ENCODE data around the gene KDM4C.
"Not testable (repeated sequence)": the region's sequence is repeated elsewhere in the genome, so short reads cannot be mapped to it uniquely, and the experiment has no call there.

The KDM4C gene

GRCh38 chr9:7180247-7180646 is 422.5 kb downstream of the KDM4C start:
- DNase-seq: no peak

DNA sequence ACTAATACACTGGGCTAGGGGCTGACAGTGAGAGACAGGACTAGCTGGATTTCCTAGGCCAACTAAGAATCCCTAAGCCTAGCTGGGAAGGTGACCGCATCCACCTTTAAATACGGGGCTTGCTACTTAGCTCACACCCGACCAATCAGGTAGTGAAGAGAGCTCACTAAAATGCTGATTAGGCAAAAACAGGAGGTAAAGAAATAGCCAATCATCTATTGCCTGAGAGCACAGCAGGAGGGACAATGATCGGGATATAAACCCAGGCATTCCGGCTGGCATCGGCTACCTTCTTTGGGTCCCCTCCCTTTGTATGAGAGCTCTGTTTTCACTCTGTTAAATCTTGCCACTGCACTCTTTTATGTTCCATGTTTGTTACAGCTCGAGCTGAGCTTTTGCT is 425.4 kb downstream of the KDM4C start:
- DNase-seq: not testable (repeated sequence)

- DNase-seq: no peak
Observed at GRCh38 chr9:7185612-7186011, 427.8 kb downstream of the KDM4C start.

- DNase-seq: no peak
Observed at GRCh38 chr9:7186175-7186574, 428.4 kb downstream of the KDM4C start.

GRCh38 chr9:7192266-7192665 is 434.5 kb downstream of the KDM4C start:
- DNase-seq: no peak

- DNase-seq: no peak
Observed at GRCh38 chr9:7195526-7195925, 437.8 kb downstream of the KDM4C start.

GRCh38 chr9:7196467-7196866 is 438.7 kb downstream of the KDM4C start:
- no peak for DNase-seq

DNA sequence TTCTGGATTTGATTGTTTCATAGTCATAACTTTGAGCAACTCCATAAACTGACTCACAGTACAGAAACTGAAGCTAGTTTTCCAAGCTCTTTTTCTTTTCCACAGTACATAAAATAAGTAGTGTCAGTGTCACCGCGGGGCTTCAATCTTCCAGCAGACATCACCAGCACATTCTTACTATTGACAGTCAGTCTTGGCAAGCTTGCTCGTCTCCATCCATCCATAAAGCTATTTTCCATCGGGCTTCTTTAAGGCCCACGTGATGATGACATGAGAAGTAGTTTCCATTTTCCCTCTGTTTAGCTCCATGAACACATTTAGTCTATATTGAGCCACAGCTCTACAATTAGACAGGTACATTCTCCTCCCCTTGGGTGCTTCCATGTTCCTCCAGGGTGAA is 443.4 kb downstream of the KDM4C start:
- DNase-seq: no peak

DNA sequence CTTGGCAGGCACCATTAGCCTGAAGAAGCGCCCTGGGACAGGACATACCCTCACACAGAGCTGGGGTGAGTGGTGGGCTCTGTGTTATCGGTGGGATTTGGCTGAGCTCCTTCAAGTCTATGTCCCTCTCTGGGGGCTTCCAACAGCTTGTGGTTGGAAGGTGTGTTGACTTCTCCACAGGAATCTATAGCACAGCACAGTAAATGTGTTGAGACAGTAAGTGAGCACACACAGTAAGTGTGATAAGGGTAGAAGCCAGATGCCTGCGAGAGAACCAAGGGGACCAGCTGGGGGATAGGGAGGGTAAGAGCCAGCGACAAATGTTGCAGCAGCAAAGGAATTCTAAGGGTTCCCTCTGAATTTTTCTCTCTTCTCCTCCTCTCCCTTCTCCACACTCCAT is 448.0 kb downstream of the KDM4C start:
- no peak for DNase-seq

DNA sequence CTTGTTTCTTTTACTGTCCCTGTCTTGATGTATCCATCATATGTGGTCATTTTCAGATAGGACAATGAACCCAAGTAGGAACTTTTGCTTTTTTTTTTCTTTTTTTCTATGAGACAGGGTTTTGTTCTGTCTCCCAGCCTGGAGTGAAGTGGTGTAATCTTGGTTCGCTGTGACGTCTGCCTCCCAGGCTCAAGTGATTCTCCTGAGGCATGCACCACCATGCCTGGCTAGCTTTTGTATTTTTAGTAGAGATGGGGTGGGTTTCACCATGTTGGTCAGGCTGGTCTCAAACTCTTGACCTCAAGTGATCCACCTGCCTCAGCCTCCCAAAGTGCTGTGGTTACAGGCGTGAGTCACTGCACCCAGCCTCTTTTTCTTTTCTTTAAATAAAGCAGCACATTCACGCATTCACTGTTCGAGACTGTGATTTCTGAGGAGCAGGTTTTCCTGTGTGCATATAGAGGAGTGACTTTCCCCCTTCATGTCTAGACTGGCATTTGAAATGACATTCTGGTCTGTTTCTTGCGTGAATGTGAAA is 448.5 kb downstream of the KDM4C start:
- no peak for DNase-seq

DNA sequence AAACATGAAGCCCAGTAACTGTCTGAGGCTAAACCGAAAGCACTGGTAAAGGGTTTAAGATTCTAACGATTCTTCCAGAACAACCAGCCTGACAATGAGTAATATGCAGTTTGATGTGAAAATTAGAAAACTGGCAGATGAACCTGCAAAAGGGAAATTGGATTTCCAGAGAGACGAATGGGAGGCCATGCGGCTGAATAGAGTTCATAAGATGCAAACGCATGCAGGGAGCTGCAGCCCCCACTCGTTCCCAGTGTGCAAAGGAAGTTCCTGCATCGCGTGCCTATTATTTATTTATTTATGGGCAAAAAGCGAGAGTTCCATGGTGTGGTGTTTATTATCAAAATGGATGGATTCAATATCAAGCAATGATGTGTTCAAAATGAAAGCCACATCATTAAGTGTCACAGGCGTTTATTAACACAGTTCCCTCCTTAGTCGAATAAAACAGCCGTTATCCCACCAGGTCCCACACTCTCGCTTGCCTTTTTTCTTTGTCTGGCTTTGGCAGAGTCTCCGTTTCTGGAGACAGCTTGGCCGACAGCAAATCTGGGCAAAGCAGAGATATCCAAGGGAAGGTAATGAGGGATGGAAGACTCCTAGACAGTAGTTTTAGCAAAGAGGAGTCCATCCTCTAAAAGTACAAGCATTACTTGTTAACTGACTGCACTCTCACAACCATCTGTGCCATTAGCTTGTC is 451.4 kb downstream of the KDM4C start:
- no peak for DNase-seq

- no peak for DNase-seq
Observed at GRCh38 chr9:7209990-7210389, 452.2 kb downstream of the KDM4C start.

- no peak for DNase-seq
Observed at GRCh38 chr9:7210854-7211637, 453.3 kb downstream of the KDM4C start.

- no peak for DNase-seq
Observed at GRCh38 chr9:7211657-7212056, 453.9 kb downstream of the KDM4C start.

DNA sequence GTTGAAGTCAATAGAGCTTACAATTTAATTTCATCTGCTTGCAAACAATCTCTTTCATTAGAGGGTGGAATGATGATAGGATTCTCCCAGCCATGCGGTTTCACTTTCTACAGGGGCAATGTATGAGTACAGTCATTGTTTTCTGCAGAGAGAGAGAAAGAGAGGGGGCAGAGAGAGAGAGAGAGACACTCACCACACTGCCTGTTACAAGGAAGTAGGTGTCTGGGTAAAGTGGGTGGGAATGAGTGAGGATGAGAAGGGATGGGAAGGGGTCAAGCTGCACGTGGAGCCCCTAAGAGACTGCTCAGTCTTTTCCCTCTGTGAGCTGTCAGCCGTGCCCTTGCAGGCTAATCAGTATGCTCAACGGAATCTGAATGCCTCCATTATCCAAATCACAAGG is 454.3 kb downstream of the KDM4C start:
- DNase-seq: no peak

- DNase-seq: peak in 1 of 2 experiments; percentile 10
Observed at GRCh38 chr9:7216004-7216841, 458.4 kb downstream of the KDM4C start.

- DNase-seq: no peak
Observed at GRCh38 chr9:7223981-7224380, 466.2 kb downstream of the KDM4C start.

Data from stimulated activated CD4-positive, alpha-beta T cell treated with anti-CD3 and anti-CD28 coated beads, Interleukin-4, amount 100 ng/mL, for 4 hours (primary cell).